PC-3 (cell line): ENCODE results near the gene TGFA. TPM values are rescaled to one million over a fixed set of nuclear protein-coding genes. Genes with fewer than 3 reads are reported as not detected.

Experiments
- ATAC-seq: fragments of 200-7000 bp; cut with Tn5 transposase; 2 replicates; pipeline ENCODE4 v1.9.1; 2020; ENCODE audit warnings: mild to moderate bottlenecking, moderate library complexity
- BruUV-seq: library from RNA; stranded (reverse); fragments of 400-500 nt; replicated peaks from 2 replicates; lab custom pipeline; 2021; lab: Mats Ljungman, UMichigan
- CTCF ChIA-PET: fragments of 300-600 bp; sonication (Branson Sonifier 250); formaldehyde crosslinking; loops from one replicate; lab custom pipeline; 2022; ENCODE audit warnings: antibody characterized with exemption; lab: Charles Lee
- POLR2A ChIA-PET: fragments of 300-600 bp; sonication (Branson Sonifier 250); formaldehyde crosslinking; loops from one replicate; lab custom pipeline; 2022; ENCODE audit warnings: antibody characterized with exemption; ENCODE audit not compliant: unreplicated experiment; lab: Charles Lee
- DNase-seq: peaks from one replicate; pipeline ENCODE4 v3.0.0-alpha.2; 2015
- H2AFZ ChIP-seq: fragments of 300-600 bp; sonication (generic); 2 replicates; pipeline ENCODE4 v1.6.0; 2016; ENCODE audit warnings: antibody characterized with exemption, low read length
- H3F3A ChIP-seq: fragments of 300-600 bp; sonication (generic); one replicate; pipeline ENCODE4 v1.6.0; 2017; ENCODE audit warnings: antibody characterized with exemption, low read length, control low read depth, mild to moderate bottlenecking; ENCODE audit not compliant: unreplicated experiment
- H3K27ac ChIP-seq: fragments of 300-600 bp; sonication (generic); 2 replicates; pipeline ENCODE4 v1.5.1; 2016; ENCODE audit warnings: mild to moderate bottlenecking, low read length
- H3K27me3 ChIP-seq: fragments of 300-600 bp; sonication (generic); 2 replicates; pipeline ENCODE4 v1.6.1; 2016; ENCODE audit warnings: low read length, mixed read lengths
- H3K36me3 ChIP-seq: fragments of 300-600 bp; sonication (generic); 2 replicates; pipeline ENCODE4 v1.6.1; 2016; ENCODE audit warnings: low read depth, mixed run types, low read length, mixed read lengths
- H3K4me1 ChIP-seq: fragments of 300-600 bp; sonication (generic); 2 replicates; pipeline ENCODE4 v1.5.1; 2016; ENCODE audit warnings: low read length; ENCODE audit not compliant: insufficient read depth
- H3K4me2 ChIP-seq: fragments of 300-600 bp; sonication (generic); 2 replicates; pipeline ENCODE4 v1.6.0; 2016; ENCODE audit warnings: low read length
- H3K4me3 ChIP-seq: fragments of 300-600 bp; sonication (generic); 2 replicates; pipeline ENCODE4 v1.5.1; 2016; ENCODE audit warnings: mild to moderate bottlenecking, low read length, mixed read lengths
- H3K79me2 ChIP-seq: fragments of 300-600 bp; sonication (generic); 2 replicates; pipeline ENCODE4 v1.6.1; 2017; ENCODE audit warnings: low read length, mixed read lengths
- H3K9ac ChIP-seq: fragments of 300-600 bp; sonication (generic); 2 replicates; pipeline ENCODE4 v1.6.0; 2016; ENCODE audit warnings: mild to moderate bottlenecking, low read length
- H3K9me2 ChIP-seq: fragments of 300-600 bp; sonication (generic); replicated peaks from 2 replicates; pipeline ENCODE4 v1.6.1; 2016; ENCODE audit warnings: mixed run types, low read length, mixed read lengths
- H3K9me3 ChIP-seq: fragments of 300-600 bp; sonication (generic); 2 replicates; pipeline ENCODE4 v1.6.1; 2016; ENCODE audit warnings: low read length, mixed read lengths
- H4K20me1 ChIP-seq: fragments of 300-600 bp; sonication (generic); 2 replicates; pipeline ENCODE4 v1.6.1; 2016; ENCODE audit warnings: low read length, mixed read lengths
- CTCF ChIP-seq: fragments of 300-600 bp; sonication (generic); conservative IDR thresholded peaks from 2 replicates; pipeline ENCODE4 v1.5.1; 2017; ENCODE audit warnings: antibody characterized with exemption, low read depth, mild to moderate bottlenecking, low read length
- EZH2 ChIP-seq: fragments of 300-600 bp; sonication (generic); IDR thresholded peaks from one replicate; pipeline ENCODE4 v1.6.1; 2017; ENCODE audit warnings: antibody characterized with exemption, mild to moderate bottlenecking, low read length; ENCODE audit not compliant: unreplicated experiment
- EZH2phosphoT487 ChIP-seq: fragments of 300-600 bp; sonication (generic); IDR thresholded peaks from 2 replicates; pipeline ENCODE4 v1.6.1; 2018; ENCODE audit warnings: mild to moderate bottlenecking, antibody characterized with exemption, low read length, borderline replicate concordance
- intact Hi-C: fragments of 100-400 bp; cut with micrococcal nuclease; formaldehyde crosslinking; loops from 2 replicates; pipeline ENCODE4 v1.9.0; 2023
- total RNA-seq: library from RNA; depleted of rRNA; stranded (reverse); fragments of >200 nt; gene quantifications from 2 replicates; pipeline ENCODE4 v1.2.3, GENCODE V29; 2014

TGFA gene
- total RNA-seq, 1 experiment from 2014 or later, result 45.0 TPM

- H3F3A ChIP-seq, result no peaks in the 10 kb centered on the region
- H3K9me3 ChIP-seq, result no peaks in the 10 kb centered on the region
- H3K27me3 ChIP-seq, result no peaks in the 10 kb centered on the region
- no peak overlapping the region for H3K9ac ChIP-seq
- no peaks in the 10 kb centered on the region for H3K9me2 ChIP-seq
- TF ChIP-seq EZH2, result no peak
- no peak for TF ChIP-seq EZH2phosphoT487
- TF ChIP-seq CTCF, result no peak
- no peaks in the 10 kb centered on the region for H3K79me2 ChIP-seq
- POLR2A ChIA-PET, result no interaction called here
- no peak overlapping the region for H3K4me2 ChIP-seq
- CTCF ChIA-PET, result no interaction called here
- no peaks in the 10 kb centered on the region for H3K4me1 ChIP-seq
- H3K27ac ChIP-seq, result no peak overlapping the region
- BruUV-seq, result no TSS peak
- H3K4me3 ChIP-seq, result no peak overlapping the region
- ATAC-seq (no peak; the same call in 1 of the 2 replicates), DNase-seq (peak; percentile 17)
- H4K20me1 ChIP-seq, result no peaks in the 10 kb centered on the region
- H3K36me3 ChIP-seq, result peaks cover 55% of the 10 kb centered on the region
- H2AFZ ChIP-seq, result no peak overlapping the region
- intact Hi-C loops, result no loop called here
These were observed 102.9 kb downstream of the TGFA start for GRCh38 chr2:70450641-70451250.

GRCh38 chr2:70448041-70448440 lies 105.6 kb downstream of the TGFA start:
- H3K9me3 ChIP-seq, result no peaks in the 10 kb centered on the region
- no peak overlapping the region for H3K4me2 ChIP-seq
- POLR2A ChIA-PET, result no interaction called here
- H3K36me3 ChIP-seq, result peaks cover 40% of the 10 kb centered on the region; the same call in 1 of the 2 replicates
- H3K4me3 ChIP-seq, result no peak overlapping the region
- no peaks in the 10 kb centered on the region for H3K9me2 ChIP-seq
- intact Hi-C loops, result no loop called here
- no peaks in the 10 kb centered on the region for H3F3A ChIP-seq
- no peak overlapping the region for H3K9ac ChIP-seq
- CTCF ChIA-PET, result no interaction called here
- H3K27me3 ChIP-seq, result no peaks in the 10 kb centered on the region
- H3K27ac ChIP-seq, result no peak overlapping the region
- no peaks in the 10 kb centered on the region for H3K4me1 ChIP-seq
- no peak for ATAC-seq
- no peak for DNase-seq
- H3K79me2 ChIP-seq, result no peaks in the 10 kb centered on the region
- H4K20me1 ChIP-seq, result no peaks in the 10 kb centered on the region
- no peak overlapping the region for H2AFZ ChIP-seq
- TF ChIP-seq CTCF (no peak), EZH2 (no peak), EZH2phosphoT487 (no peak)
- BruUV-seq, result no TSS peak

GRCh38 chr2:70443726-70444125 lies 109.9 kb downstream of the TGFA start:
- TF ChIP-seq EZH2phosphoT487, result no peak
- no peak for TF ChIP-seq CTCF
- no peaks in the 10 kb centered on the region for H3K79me2 ChIP-seq
- POLR2A ChIA-PET, result no interaction called here
- no peaks in the 10 kb centered on the region for H3K9me3 ChIP-seq
- no peak overlapping the region for H3K4me3 ChIP-seq
- H3K9me2 ChIP-seq, result no peaks in the 10 kb centered on the region
- BruUV-seq, result no TSS peak
- no peak overlapping the region for H3K4me2 ChIP-seq
- no peak overlapping the region for H2AFZ ChIP-seq
- H3F3A ChIP-seq, result no peaks in the 10 kb centered on the region
- H3K27me3 ChIP-seq, result no peaks in the 10 kb centered on the region
- DNase-seq (no peak), ATAC-seq (no peak)
- H3K27ac ChIP-seq, result no peak overlapping the region
- no peak overlapping the region for H3K9ac ChIP-seq
- peaks cover 8% of the 10 kb centered on the region; the same call in 1 of the 2 replicates for H3K36me3 ChIP-seq
- intact Hi-C loops, result no loop called here
- H4K20me1 ChIP-seq, result no peaks in the 10 kb centered on the region
- H3K4me1 ChIP-seq, result no peaks in the 10 kb centered on the region
- CTCF ChIA-PET, result no interaction called here
